GM13976 (cell line): ENCODE results near the gene CALML3.

Experiments
- DNase-seq: peaks from one replicate; pipeline ENCODE4 v3.0.0; 2012; ENCODE audit warnings: low spot score
- CTCF ChIP-seq: IDR thresholded peaks from 2 replicates; pipeline ENCODE4 v1.5.1; 2012; ENCODE audit warnings: borderline replicate concordance, mild to moderate bottlenecking; ENCODE audit not compliant: insufficient read depth; ENCODE audit errors: extremely low read depth, missing control alignments, control extremely low read depth
- in situ Hi-C: fragments of 300-500 bp; cut with MboI; formaldehyde crosslinking; loops from one replicate; pipeline ENCODE4 v1.12.0; 2022; ENCODE audit warnings: low sequenced_read_pairs, mixed read lengths, inconsistent platforms; ENCODE audit not compliant: unreplicated experiment

Gene CALML3

GRCh38 chr10:5540891-5541290 lies 16.1 kb downstream of the CALML3 start:
- DNase-seq: no peak
- TF ChIP-seq CTCF: no peak
- in situ Hi-C loops: no loop called here

- DNase-seq: no peak
- no peak for TF ChIP-seq CTCF
- in situ Hi-C loops: no loop called here
These were observed 17.3 kb downstream of the CALML3 start for GRCh38 chr10:5542100-5542499.

GRCh38 chr10:5543623-5544022 lies 18.9 kb downstream of the CALML3 start:
- no peak for TF ChIP-seq CTCF
- no peak for DNase-seq
- in situ Hi-C loops: no loop called here

- in situ Hi-C loops: no loop called here
- TF ChIP-seq CTCF: no peak
- no peak for DNase-seq
These were observed 19.6 kb downstream of the CALML3 start for GRCh38 chr10:5544216-5544805.

- no peak for DNase-seq
- in situ Hi-C loops: no loop called here
- TF ChIP-seq CTCF: no peak
These were observed 20.2 kb downstream of the CALML3 start for GRCh38 chr10:5545011-5545410.

GRCh38 chr10:5545426-5545777 lies 20.6 kb downstream of the CALML3 start:
- in situ Hi-C loops: no loop called here
- TF ChIP-seq CTCF: no peak
- DNase-seq: no peak
